Lung microvascular endothelial cell (primary cell): ENCODE measurements around the gene STXBP2. TPM values are rescaled to one million over a fixed set of nuclear protein-coding genes. Genes with fewer than 3 reads are reported as not detected.

ENCODE experiments used
- DNase-seq, 2 donors: peaks; one replicate each; pipeline versions ENCODE4 v3.0.0 to v3.0.0-alpha.2; 2010; ENCODE audit warnings: low read depth in 2 of 2
- total RNA-seq: library from RNA; depleted of rRNA; stranded (reverse); fragments of >200 nt; gene quantifications from 2 replicates; pipeline ENCODE4 v1.2.1, GENCODE V29; 2014

STXBP2 gene
- total RNA-seq, 1 donor from 2014 or later = 29.8 TPM

GRCh38 chr19:7650148-7650547 lies 13.2 kb downstream of the STXBP2 start:
- DNase-seq = no peak

GRCh38 chr19:7652061-7652641 lies 15.2 kb downstream of the STXBP2 start:
- DNase-seq = peak; percentile 59 to 71

GRCh38 chr19:7654401-7654800 lies 17.5 kb downstream of the STXBP2 start:
- no peak for DNase-seq

GRCh38 chr19:7655581-7655980 lies 18.7 kb downstream of the STXBP2 start:
- no peak for DNase-seq

GRCh38 chr19:7657131-7657751 lies 20.3 kb downstream of the STXBP2 start:
- DNase-seq = no peak

GRCh38 chr19:7658219-7658686 lies 21.3 kb downstream of the STXBP2 start:
- DNase-seq = no peak

- DNase-seq = no peak
These were observed 25.0 kb downstream of the STXBP2 start for GRCh38 chr19:7661744-7662538.

GRCh38 chr19:7662657-7663056 lies 25.7 kb downstream of the STXBP2 start:
- DNase-seq = no peak

- no peak for DNase-seq
These were observed 26.8 kb downstream of the STXBP2 start for GRCh38 chr19:7663706-7664105.

GRCh38 chr19:7665076-7665475 lies 28.2 kb downstream of the STXBP2 start:
- peak in 1 of 2 donors; percentile 38 for DNase-seq

- DNase-seq = no peak
These were observed 31.9 kb downstream of the STXBP2 start, which contains the start of gene RETN for GRCh38 chr19:7668842-7669241. Gene RETN (plus strand): TSS chr19:7669049. CDS start chr19:7669327, 278 bp downstream.

GRCh38 chr19:7669641-7670040 lies 32.7 kb downstream of the STXBP2 start:
- DNase-seq = no peak

GRCh38 chr19:7670150-7670783 lies 33.4 kb downstream of the STXBP2 start:
- DNase-seq = no peak

GRCh38 chr19:7670790-7671189 lies 33.9 kb downstream of the STXBP2 start:
- no peak for DNase-seq

- no peak for DNase-seq
These were observed 35.6 kb downstream of the STXBP2 start for GRCh38 chr19:7672522-7672921.

GRCh38 chr19:7674010-7675005 lies 37.4 kb downstream of the STXBP2 start:
- DNase-seq = peak; percentile 21 to 58

- DNase-seq = no peak
These were observed 39.5 kb downstream of the STXBP2 start for GRCh38 chr19:7676376-7676775.

GRCh38 chr19:7676854-7677253 lies 39.9 kb downstream of the STXBP2 start, which contains the start of gene MCEMP1:
Gene MCEMP1 (plus strand): TSS chr19:7677090. CDS start chr19:7677121, 31 bp downstream.
- DNase-seq = no peak

- DNase-seq = no peak
These were observed 40.9 kb downstream of the STXBP2 start for GRCh38 chr19:7677669-7678311.
